ENCODE data around the gene GLI3.

Gene GLI3

DNA sequence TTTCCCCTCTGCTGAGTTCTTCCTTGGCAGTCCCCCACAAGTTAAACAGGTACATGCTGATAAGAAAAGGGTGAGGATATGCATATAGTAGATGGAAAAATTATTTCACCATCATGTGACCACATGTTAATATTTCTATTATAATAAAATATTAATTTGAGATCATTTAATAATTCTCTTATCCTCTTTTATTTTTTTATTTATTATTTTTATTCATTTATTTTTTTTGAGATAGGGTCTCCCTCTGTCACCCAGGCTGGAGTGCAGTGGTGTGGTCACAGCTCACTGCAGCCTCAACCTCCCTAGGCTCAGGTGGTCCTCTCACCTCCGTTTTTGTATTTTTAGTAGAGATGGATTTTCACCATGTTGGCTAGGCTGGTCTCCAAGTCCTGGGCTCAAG is 11.6 kb upstream of the GLI3 start:
- no peak overlapping the region for H3K4me3 ChIP-seq (ENCODE audit: low read depth, low read length)
- TF ChIP-seq, protein P1, sequence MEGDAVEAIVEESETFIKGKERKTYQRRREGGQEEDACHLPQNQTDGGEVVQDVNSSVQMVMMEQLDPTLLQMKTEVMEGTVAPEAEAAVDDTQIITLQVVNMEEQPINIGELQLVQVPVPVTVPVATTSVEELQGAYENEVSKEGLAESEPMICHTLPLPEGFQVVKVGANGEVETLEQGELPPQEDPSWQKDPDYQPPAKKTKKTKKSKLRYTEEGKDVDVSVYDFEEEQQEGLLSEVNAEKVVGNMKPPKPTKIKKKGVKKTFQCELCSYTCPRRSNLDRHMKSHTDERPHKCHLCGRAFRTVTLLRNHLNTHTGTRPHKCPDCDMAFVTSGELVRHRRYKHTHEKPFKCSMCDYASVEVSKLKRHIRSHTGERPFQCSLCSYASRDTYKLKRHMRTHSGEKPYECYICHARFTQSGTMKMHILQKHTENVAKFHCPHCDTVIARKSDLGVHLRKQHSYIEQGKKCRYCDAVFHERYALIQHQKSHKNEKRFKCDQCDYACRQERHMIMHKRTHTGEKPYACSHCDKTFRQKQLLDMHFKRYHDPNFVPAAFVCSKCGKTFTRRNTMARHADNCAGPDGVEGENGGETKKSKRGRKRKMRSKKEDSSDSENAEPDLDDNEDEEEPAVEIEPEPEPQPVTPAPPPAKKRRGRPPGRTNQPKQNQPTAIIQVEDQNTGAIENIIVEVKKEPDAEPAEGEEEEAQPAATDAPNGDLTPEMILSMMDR (IDR thresholded peaks at IDR 0.05; ENCODE audit: borderline replicate concordance, insufficient read depth, low read depth, low read length): no peak

DNA sequence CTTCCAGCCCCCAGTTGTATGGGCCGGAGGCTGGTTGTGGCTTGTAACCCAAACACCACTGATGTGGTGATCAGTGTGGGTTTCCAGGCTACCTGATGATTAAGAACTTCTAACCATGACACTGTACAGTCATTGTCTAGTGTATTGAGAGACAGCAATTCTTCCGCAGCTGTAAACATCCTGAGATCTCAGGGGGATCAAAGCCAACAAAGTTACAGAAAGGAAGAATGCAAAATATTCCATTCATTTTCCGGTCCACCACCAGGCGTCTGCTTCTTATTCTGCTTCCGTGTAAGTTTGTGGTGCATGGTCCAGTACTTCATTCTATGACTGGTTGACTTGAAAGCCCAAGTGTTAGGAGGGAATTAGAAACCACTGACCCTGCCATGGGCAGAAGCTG is 10.3 kb upstream of the GLI3 start:
- H3K4me3 ChIP-seq (ENCODE audit: low read depth, low read length): no peak overlapping the region
- TF ChIP-seq, protein P1 (IDR thresholded peaks at IDR 0.05; ENCODE audit: borderline replicate concordance, insufficient read depth, low read depth, low read length): no peak

DNA sequence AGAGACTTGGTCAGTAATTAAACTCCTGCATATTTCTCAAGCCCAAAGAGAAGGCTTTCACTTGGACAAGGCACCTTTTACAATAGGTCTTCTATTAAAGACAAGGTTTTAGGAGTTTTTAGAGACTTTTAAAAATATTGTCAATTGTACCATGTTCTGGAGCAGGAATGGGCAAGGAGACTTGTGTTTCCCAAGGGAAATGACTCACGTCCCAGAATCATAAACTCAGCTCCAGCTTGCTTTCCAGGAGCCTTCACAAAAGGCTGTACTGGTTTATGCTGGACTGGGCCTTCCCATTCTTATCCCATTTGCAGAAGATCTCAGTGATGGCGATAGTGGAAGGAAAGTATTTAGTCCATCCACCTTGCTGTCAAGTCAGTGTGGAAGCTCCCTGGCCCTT is 7.8 kb upstream of the GLI3 start:
- H3K4me3 ChIP-seq (ENCODE audit: low read depth, low read length): no peak overlapping the region
- TF ChIP-seq, protein P1 (IDR thresholded peaks at IDR 0.05; ENCODE audit: borderline replicate concordance, insufficient read depth, low read depth, low read length): no peak

DNA sequence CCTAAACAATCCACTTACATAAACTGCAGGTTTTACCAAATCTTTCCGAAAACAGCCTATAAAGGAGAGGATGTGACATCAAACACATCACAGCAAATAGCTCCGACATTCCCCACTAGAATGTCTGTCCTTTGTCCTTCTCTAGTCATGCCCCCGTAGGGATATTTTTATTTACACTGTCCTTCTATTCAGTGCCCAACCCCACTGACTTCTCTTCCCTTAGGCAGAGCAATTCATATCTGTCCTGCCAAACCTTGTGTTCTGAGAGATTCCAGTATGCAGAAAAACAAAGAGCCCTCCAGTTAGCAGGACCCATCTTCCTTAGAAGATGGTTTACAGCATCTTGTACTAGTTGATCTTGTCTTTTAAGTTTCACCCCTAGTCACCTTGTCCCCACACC is 5.4 kb upstream of the GLI3 start:
- TF ChIP-seq, protein P1 (IDR thresholded peaks at IDR 0.05; ENCODE audit: borderline replicate concordance, insufficient read depth, low read depth, low read length): no peak

DNA sequence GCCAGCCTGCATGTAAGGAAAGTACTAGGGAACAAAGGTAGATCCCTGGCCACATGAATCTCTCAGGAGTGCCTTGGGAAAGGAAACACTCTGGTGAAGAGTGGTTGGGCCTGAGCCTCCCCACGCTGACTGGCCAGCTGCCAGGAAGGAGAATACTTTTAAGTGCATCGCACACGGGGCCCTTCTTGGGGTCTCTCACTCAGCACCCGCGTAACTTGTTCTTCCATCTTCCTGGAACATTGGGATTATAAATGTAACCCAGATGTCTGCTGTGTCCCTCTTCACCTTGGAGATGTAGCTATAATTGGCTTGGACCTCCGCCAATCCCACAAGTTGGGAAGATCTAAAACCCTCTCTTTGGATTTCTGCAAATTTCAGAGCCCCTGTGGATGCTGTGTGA is 4.4 kb upstream of the GLI3 start:
- TF ChIP-seq, protein P1 (IDR thresholded peaks at IDR 0.05; ENCODE audit: borderline replicate concordance, insufficient read depth, low read depth, low read length): no peak
- no peak overlapping the region for H3K4me3 ChIP-seq (ENCODE audit: low read depth, low read length)

More for the DNA sequence above, 5.4 kb upstream of the GLI3 start:
- H3K4me3 ChIP-seq (ENCODE audit: low read depth, low read length): no peak overlapping the region

DNA sequence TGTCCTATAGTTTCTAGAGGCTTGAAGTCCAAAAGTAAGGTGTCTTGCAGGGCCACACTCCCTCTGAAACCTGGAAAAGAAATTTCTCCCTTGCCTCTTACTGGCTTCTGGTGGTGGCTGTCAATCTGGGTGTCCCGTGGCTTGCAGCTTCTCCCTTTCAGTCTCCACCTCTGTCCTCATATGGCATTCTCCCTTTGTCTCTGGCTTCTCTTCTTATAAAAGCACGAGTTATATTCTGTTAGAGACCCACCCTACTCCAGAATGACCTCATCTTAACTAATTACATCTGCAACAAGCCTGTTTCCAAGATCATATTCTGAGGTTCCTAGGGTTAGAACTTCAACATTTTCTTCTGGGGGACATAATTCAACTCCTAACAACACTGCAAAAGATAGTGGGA is 3.4 kb upstream of the GLI3 start:
- TF ChIP-seq, protein P1 (IDR thresholded peaks at IDR 0.05; ENCODE audit: borderline replicate concordance, insufficient read depth, low read depth, low read length): no peak
- no peak overlapping the region for H3K4me3 ChIP-seq (ENCODE audit: low read depth, low read length)

DNA sequence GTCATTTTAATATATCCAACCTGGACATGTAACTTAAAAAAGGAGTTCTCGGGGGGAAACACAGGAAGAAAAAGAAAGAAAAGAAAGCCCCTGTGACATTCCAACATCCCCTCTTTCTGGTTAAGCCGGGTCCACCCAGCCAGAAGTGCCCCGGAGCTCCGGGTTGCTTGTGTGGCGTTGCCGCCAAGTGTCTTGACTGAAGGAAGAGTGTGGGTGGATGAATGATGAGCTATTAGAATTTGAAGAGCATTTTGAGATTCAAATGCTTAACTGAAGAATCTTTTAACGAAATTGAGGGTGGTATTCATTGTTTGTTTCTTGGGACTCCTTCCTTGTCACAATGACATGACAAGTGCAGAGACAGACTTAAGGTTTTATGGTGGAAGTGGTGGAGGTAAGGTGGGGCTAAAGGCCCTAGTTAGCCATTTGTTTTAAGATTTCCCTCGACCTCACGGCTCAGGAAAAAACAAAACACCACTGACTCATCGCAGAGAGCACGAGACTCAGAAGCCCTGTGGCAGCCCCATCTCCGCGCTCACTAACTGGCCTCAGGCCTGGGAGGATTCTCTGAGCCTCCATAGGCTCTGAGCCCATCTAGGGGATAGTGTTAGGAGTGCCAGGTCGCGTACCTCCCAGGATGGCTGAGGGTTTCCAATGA is 1.8 kb upstream of the GLI3 start:
- H3K4me3 ChIP-seq (ENCODE audit: low read depth, low read length): no peak overlapping the region
- TF ChIP-seq, protein P1 (IDR thresholded peaks at IDR 0.05; ENCODE audit: borderline replicate concordance, insufficient read depth, low read depth, low read length): no peak
